MM.1S (cell line): Measurements from ENCODE around the gene DPP6.

Source experiments
- DNase-seq: peaks from one replicate; pipeline ENCODE4 v3.0.0-alpha.2; 2015
- H2AFZ ChIP-seq: fragments of 300-600 bp; sonication (generic); 2 replicates; pipeline ENCODE4 v1.6.0; 2016; ENCODE audit warnings: antibody characterized with exemption, low read length
- H3F3A ChIP-seq: fragments of 300-600 bp; sonication (generic); 2 replicates; pipeline ENCODE4 v1.6.1; 2016; ENCODE audit warnings: mild to moderate bottlenecking, antibody characterized with exemption, low read length, moderate library complexity, mixed read lengths; ENCODE audit not compliant: insufficient read depth
- H3K27ac ChIP-seq: fragments of 300-600 bp; sonication (generic); 2 replicates; pipeline ENCODE4 v1.5.1; 2016; ENCODE audit warnings: mild to moderate bottlenecking, low read length
- H3K27me3 ChIP-seq: fragments of 300-600 bp; sonication (generic); replicated peaks from 2 replicates; pipeline ENCODE4 v1.6.0; 2016; ENCODE audit warnings: low read length; ENCODE audit not compliant: insufficient read depth
- H3K36me3 ChIP-seq: fragments of 300-600 bp; sonication (generic); replicated peaks from 2 replicates; pipeline ENCODE4 v1.6.1; 2016; ENCODE audit warnings: mild to moderate bottlenecking, low read length, mixed read lengths; ENCODE audit not compliant: insufficient read depth
- H3K4me1 ChIP-seq: fragments of 300-600 bp; sonication (generic); 2 replicates; pipeline ENCODE4 v1.6.1; 2016; ENCODE audit warnings: low read length, mixed read lengths
- H3K4me2 ChIP-seq: fragments of 300-600 bp; sonication (generic); 2 replicates; pipeline ENCODE4 v1.6.0; 2016; ENCODE audit warnings: low read depth, low read length
- H3K4me3 ChIP-seq: fragments of 300-600 bp; sonication (generic); 2 replicates; pipeline ENCODE4 v1.5.1; 2016; ENCODE audit warnings: low read length, mixed read lengths
- H3K79me2 ChIP-seq: fragments of 300-600 bp; sonication (generic); 2 replicates; pipeline ENCODE4 v1.6.1; 2016; ENCODE audit warnings: mixed run types, low read length, mixed read lengths
- H3K9ac ChIP-seq: fragments of 300-600 bp; sonication (generic); 2 replicates; pipeline ENCODE4 v1.6.1; 2016; ENCODE audit warnings: low read length, mixed read lengths
- H3K9me2 ChIP-seq: fragments of 300-600 bp; sonication (generic); replicated peaks from 2 replicates; pipeline ENCODE4 v1.6.1; 2016; ENCODE audit warnings: mild to moderate bottlenecking, low read length, mixed read lengths; ENCODE audit not compliant: insufficient read depth
- H3K9me3 ChIP-seq: fragments of 300-600 bp; sonication (generic); replicated peaks from 2 replicates; pipeline ENCODE4 v1.6.1; 2016; ENCODE audit warnings: mild to moderate bottlenecking, low read length, mixed read lengths; ENCODE audit not compliant: insufficient read depth
- H4K20me1 ChIP-seq: fragments of 300-600 bp; sonication (generic); 2 replicates; pipeline ENCODE4 v1.6.1; 2016; ENCODE audit warnings: mild to moderate bottlenecking, low read length, moderate library complexity, mixed read lengths; ENCODE audit not compliant: insufficient read depth
- CTCF ChIP-seq: fragments of 300-600 bp; sonication (generic); IDR thresholded peaks from 2 replicates; pipeline ENCODE4 v1.5.1; 2016; ENCODE audit warnings: antibody characterized with exemption, low read length, mixed read lengths
- EZH2 ChIP-seq: fragments of 300-600 bp; sonication (generic); optimal IDR thresholded peaks from 2 replicates; pipeline ENCODE3; 2017; ENCODE audit warnings: low read depth, mild to moderate bottlenecking, antibody characterized with exemption, low read length, mixed read lengths
- EZH2phosphoT487 ChIP-seq: fragments of 300-600 bp; sonication (generic); IDR thresholded peaks from 2 replicates; pipeline ENCODE4 v1.6.1; 2018; ENCODE audit warnings: antibody characterized with exemption, low read length

The DPP6 gene

GRCh38 chr7:154484406-154484805, 432.2 kb downstream of the DPP6 start:
- Histone ChIP-seq H3K9me3 (no peaks in the 10 kb centered on the region), H3K4me2 (no peak overlapping the region), H3K27me3 (no peaks in the 10 kb centered on the region), H3K4me3 (no peak overlapping the region), H3F3A (no peaks in the 10 kb centered on the region), H3K79me2 (no peaks in the 10 kb centered on the region), H4K20me1 (no peaks in the 10 kb centered on the region), H3K36me3 (no peaks in the 10 kb centered on the region), H3K9me2 (no peaks in the 10 kb centered on the region), H3K9ac (no peak overlapping the region), H2AFZ (no peak overlapping the region), H3K27ac (no peak overlapping the region), H3K4me1 (no peaks in the 10 kb centered on the region)
- DNase-seq = no peak
- TF ChIP-seq EZH2 = no peak
- no peak for TF ChIP-seq EZH2phosphoT487
- TF ChIP-seq CTCF = no peak

GRCh38 chr7:154484943-154485342, 432.7 kb downstream of the DPP6 start:
- Histone ChIP-seq H3K79me2 (no peaks in the 10 kb centered on the region), H3K4me1 (no peaks in the 10 kb centered on the region), H3K9me2 (no peaks in the 10 kb centered on the region), H3K27me3 (no peaks in the 10 kb centered on the region), H4K20me1 (no peaks in the 10 kb centered on the region), H3K9ac (no peak overlapping the region), H3F3A (no peaks in the 10 kb centered on the region), H3K36me3 (no peaks in the 10 kb centered on the region), H2AFZ (no peak overlapping the region), H3K4me3 (no peak overlapping the region), H3K4me2 (no peak overlapping the region), H3K27ac (no peak overlapping the region), H3K9me3 (no peaks in the 10 kb centered on the region)
- TF ChIP-seq CTCF = no peak
- TF ChIP-seq EZH2phosphoT487 = no peak
- no peak for TF ChIP-seq EZH2
- no peak for DNase-seq

GRCh38 chr7:154489897-154490296, 437.7 kb downstream of the DPP6 start:
- Histone ChIP-seq H4K20me1 (no peaks in the 10 kb centered on the region), H3K4me1 (no peaks in the 10 kb centered on the region), H3K79me2 (no peaks in the 10 kb centered on the region), H3K27ac (no peak overlapping the region), H3K9me2 (no peaks in the 10 kb centered on the region), H3K9me3 (no peaks in the 10 kb centered on the region), H2AFZ (no peak overlapping the region), H3F3A (no peaks in the 10 kb centered on the region), H3K4me2 (no peak overlapping the region), H3K9ac (no peak overlapping the region), H3K36me3 (no peaks in the 10 kb centered on the region), H3K4me3 (no peak overlapping the region), H3K27me3 (no peaks in the 10 kb centered on the region)
- DNase-seq = no peak
- TF ChIP-seq CTCF = no peak
- no peak for TF ChIP-seq EZH2
- TF ChIP-seq EZH2phosphoT487 = no peak
